ENCODE results near the gene LSM14A. TPM values are rescaled to one million over a fixed set of nuclear protein-coding genes. Genes with fewer than 3 reads are reported as not detected.

LSM14A gene
- total RNA-seq, 1 donor from 2014 or later, result 107 TPM

DNA sequence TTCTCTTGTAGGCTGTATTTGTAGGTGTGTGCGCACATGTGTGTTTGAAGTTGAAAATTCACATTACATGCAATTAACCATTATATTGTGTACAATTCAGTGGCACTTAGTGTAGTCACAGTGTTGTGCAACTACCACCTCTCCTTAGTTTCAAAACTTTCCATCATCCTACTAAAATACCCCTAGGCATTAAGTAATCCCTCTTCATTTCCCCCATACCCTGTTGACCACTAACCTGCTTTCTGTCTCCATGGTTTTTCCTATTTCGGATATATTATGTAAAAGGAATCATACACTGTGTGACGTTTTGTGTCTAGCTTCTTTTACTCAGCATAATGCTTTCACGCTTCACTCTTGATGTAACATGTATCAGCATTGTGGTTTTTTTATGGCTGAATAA, 16.1 kb downstream of the LSM14A start:
- Histone ChIP-seq H3K27me3 (no peaks in the 10 kb centered on the region), H3K27ac (no peak overlapping the region), H3K36me3 (no peaks in the 10 kb centered on the region), H3K4me3 (no peak overlapping the region), H3K9me3 (no peaks in the 10 kb centered on the region), H3K4me1 (peaks cover 8 to 41% of the 10 kb centered on the region in 2 donors)
- intact Hi-C loops (cut with DNase I), result no loop called here
- DNase-seq (ENCODE audit: low spot score in 2 of 2), result no peak
- TF ChIP-seq, protein P1, sequence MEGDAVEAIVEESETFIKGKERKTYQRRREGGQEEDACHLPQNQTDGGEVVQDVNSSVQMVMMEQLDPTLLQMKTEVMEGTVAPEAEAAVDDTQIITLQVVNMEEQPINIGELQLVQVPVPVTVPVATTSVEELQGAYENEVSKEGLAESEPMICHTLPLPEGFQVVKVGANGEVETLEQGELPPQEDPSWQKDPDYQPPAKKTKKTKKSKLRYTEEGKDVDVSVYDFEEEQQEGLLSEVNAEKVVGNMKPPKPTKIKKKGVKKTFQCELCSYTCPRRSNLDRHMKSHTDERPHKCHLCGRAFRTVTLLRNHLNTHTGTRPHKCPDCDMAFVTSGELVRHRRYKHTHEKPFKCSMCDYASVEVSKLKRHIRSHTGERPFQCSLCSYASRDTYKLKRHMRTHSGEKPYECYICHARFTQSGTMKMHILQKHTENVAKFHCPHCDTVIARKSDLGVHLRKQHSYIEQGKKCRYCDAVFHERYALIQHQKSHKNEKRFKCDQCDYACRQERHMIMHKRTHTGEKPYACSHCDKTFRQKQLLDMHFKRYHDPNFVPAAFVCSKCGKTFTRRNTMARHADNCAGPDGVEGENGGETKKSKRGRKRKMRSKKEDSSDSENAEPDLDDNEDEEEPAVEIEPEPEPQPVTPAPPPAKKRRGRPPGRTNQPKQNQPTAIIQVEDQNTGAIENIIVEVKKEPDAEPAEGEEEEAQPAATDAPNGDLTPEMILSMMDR (IDR thresholded peaks at IDR 0.05), result no peak

DNA sequence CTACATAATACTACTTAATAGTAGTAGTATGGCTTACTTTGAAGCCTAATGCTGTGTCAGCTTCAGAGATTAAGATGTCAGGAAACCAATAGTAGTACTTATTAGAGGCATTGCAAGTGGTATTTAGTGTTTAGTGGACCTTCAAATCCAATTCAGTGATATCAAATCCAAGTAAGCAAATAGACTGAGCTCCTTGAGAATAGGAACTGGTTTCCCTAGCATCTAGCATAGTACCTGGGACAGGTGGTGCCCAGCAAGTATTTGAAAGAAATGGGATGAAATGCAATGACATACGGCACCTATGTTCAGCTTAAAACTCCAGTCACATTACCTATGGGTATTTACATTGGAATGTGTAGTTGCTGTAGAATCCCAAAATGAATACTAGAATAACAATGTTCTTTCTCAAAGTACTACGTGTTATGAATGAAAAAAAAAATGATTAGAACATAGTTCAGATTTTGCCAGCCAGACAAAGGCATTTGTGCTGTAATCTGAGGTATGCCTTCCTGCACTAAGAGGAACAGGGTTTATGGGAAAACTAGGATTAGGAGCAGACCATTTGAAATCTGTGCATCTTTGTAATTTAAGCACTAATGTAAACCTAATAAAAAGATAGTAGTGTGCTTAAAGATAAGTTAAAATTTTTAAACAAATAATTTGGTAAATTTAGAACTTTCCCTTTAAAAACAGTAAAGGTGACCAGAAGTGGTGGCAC, 17.1 kb downstream of the LSM14A start:
- H3K9me3 ChIP-seq, result no peaks in the 10 kb centered on the region
- intact Hi-C loops (cut with DNase I), result no loop called here
- peaks cover 8 to 41% of the 10 kb centered on the region in 2 donors for H3K4me1 ChIP-seq
- no peak for DNase-seq (ENCODE audit: low spot score in 2 of 2)
- TF ChIP-seq, protein P1 (IDR thresholded peaks at IDR 0.05), result no peak
- H3K4me3 ChIP-seq, result no peak overlapping the region
- H3K36me3 ChIP-seq, result peaks cover 0 to 4% of the 10 kb centered on the region in 2 donors
- no peak overlapping the region for H3K27ac ChIP-seq
- H3K27me3 ChIP-seq, result no peaks in the 10 kb centered on the region

- Histone ChIP-seq H3K4me3 (no peak overlapping the region), H3K27me3 (no peaks in the 10 kb centered on the region), H3K9me3 (no peaks in the 10 kb centered on the region), H3K36me3 (peaks cover 3 to 10% of the 10 kb centered on the region in 2 donors), H3K27ac (no peak overlapping the region), H3K4me1 (peaks cover 3 to 37% of the 10 kb centered on the region in 2 donors)
- no peak for DNase-seq (ENCODE audit: low spot score in 2 of 2)
- intact Hi-C loops (cut with DNase I), result no loop called here
- TF ChIP-seq, protein P1 (IDR thresholded peaks at IDR 0.05), result no peak
These were observed 17.7 kb downstream of the LSM14A start for GRCh38 chr19:34189917-34190425.

GRCh38 chr19:34191355-34191962, 19.2 kb downstream of the LSM14A start:
- TF ChIP-seq, protein P1 (IDR thresholded peaks at IDR 0.05), result no peak
- H3K27ac ChIP-seq, result no peak overlapping the region
- intact Hi-C loops (cut with DNase I), result no loop called here
- H3K36me3 ChIP-seq, result peaks cover 12 to 25% of the 10 kb centered on the region in 2 donors
- DNase-seq (ENCODE audit: low spot score in 2 of 2), result no peak
- H3K4me1 ChIP-seq, result peaks cover 0 to 27% of the 10 kb centered on the region in 2 donors
- no peaks in the 10 kb centered on the region for H3K27me3 ChIP-seq
- no peaks in the 10 kb centered on the region for H3K9me3 ChIP-seq
- H3K4me3 ChIP-seq, result no peak overlapping the region

DNA sequence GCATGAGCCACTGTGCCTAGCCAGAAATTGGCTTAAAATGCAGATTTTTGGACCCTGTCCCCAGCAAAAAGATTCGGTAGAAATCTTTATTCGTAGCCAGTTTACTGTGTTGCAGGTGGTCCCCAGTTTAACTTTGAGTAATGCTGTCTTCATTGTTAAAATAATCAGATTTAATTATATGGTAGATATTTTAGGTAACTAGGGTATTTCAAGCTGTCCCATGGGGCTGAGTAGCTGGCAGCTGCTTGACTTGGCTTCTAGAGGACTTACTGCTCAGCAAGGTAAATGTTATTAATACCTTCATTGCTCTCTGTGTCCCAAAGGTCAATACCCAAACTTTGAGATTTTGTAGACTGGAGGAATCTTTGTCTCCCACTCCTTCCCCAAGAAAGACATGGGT, 21.1 kb downstream of the LSM14A start:
- Histone ChIP-seq H3K4me1 (peaks cover 0 to 18% of the 10 kb centered on the region in 2 donors), H3K9me3 (no peaks in the 10 kb centered on the region), H3K36me3 (peaks cover 28 to 45% of the 10 kb centered on the region in 2 donors), H3K27me3 (no peaks in the 10 kb centered on the region), H3K4me3 (no peak overlapping the region), H3K27ac (no peak overlapping the region)
- intact Hi-C loops (cut with DNase I), result no loop called here
- TF ChIP-seq, protein P1 (IDR thresholded peaks at IDR 0.05), result no peak
- DNase-seq (ENCODE audit: low spot score in 2 of 2), result no peak

Measured in ascending aorta (tissue), 2 donors.